Colon (tissue), 2 donors: ENCODE data around the gene DIABLO.
A peak's percentile ranks its signal among the peaks of the same experiment; 100 is the strongest.
"Not testable (repeated sequence)": the region's sequence is repeated elsewhere in the genome, so short reads cannot be mapped to it uniquely, and the experiment has no call there.

Experiments
- FAIRE-seq: peaks from 2 replicates; lab custom pipeline; 2012; peaks lifted over from hg19 to GRCh38; lab: Jason Lieb, UNC
- donor health status: control.
- donor health status: control.

The DIABLO gene

DNA sequence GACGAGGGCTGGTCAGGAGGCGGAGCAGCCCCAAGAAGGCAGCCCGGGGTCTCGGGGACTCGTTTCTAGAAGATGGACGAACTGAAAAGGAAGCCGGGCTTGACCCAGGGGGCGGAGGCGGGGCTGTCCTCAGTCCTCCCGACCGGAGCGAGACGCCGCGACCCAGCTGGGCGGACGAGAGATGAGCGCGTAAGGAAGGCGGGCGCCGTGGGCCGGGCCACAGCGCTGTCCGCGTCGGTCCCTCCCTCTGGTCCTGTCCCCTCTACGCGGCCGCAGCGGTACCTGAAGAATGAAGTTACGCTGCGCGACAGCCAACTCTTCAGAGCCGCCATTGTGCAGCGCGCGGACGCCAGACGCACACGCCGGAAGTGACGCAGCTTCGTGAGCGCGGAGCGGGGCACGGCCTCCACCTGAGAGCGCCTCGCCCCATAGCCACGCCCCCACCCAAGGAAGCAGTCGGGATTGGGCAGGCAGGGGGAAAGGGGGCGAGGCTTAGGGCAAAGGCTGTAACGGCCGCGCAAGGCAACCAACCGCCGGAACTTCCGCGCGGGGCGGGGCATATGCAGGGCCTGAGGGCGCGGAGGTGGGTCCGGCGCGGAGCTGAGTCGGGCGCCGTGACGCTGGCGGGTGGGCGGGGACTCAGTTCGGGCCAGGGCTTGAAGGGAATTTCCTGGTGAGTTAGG is at the start of gene DIABLO:
Gene DIABLO (minus strand): TSS at position 370 of the 683 bp plus-strand sequence. CDS start 38 bp downstream, at position 332.
- peak; percentile 75 for FAIRE-seq

DNA sequence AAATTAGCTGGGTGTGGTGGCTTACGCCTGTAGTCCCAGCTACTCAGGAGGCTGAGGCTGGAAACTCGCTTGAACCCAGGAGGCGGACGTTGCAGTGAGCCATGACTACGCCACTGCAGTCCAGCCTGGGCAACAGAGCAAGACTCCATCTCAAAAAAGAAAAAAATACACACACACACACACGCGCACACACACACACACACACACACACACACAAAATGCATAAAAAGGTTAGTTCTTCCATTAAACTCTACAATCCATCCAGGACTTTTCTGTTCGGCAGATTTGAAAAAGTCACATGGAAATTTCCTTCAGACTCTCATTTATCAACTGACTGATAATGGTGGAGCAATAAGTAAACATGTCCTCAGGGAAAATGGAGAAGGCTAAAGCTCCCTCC is 49.6 kb upstream of the DIABLO start:
- no peak for FAIRE-seq

DNA sequence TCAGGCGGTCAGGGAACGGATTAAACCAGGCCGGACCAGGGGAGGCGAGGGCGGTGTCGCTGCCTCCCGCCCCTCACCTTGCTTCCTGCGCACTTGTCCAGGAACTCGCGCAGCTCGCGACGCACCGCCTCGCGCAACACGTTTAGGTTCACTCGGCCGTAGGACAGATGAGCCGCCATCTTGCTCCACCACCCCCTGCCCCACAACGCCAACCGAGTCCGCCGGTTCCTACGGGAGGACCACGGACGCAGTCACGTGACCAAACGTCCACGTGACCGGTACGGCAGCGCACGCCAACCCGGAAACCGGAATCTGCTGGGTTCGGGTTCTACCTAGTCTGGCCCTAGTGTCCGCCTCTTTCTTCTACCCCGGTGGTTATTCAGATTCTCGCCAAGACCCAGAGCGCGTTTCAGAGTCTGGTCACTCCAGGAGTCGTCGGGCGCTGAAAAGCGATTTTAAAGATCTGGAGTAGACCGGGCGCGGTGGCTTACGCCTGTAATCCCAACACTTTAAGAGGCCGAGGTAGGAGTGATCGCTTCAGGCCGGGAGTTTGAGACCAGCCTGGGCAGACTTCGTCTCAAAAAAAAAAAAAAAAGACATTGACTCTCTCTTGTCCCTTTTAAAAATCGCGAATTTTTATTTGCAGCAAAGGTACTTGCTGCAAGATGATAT is 40.5 kb upstream of the DIABLO start, which contains the start of gene VPS33A:
Gene VPS33A (minus strand): TSS at position 265 of the 672 bp plus-strand sequence. CDS start 86 bp downstream, at position 179.
- FAIRE-seq = no peak

DNA sequence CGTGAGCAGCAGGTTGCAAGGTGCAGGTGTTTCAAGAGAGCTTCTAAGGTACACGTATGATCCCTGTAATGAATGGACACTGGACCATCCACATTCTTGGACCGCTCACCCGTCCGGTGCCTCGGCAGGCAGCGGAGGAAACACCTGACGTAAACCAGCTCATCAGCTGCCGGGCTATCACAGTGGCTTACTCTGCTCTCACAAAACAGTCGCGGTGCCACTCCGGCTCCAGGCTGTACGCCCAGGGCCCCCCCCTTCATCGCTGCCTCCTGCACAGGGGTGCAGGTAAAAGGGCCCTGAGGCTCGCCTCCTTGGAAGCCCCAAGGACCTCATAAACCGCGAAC is 40.0 kb upstream of the DIABLO start:
- FAIRE-seq = no peak

DNA sequence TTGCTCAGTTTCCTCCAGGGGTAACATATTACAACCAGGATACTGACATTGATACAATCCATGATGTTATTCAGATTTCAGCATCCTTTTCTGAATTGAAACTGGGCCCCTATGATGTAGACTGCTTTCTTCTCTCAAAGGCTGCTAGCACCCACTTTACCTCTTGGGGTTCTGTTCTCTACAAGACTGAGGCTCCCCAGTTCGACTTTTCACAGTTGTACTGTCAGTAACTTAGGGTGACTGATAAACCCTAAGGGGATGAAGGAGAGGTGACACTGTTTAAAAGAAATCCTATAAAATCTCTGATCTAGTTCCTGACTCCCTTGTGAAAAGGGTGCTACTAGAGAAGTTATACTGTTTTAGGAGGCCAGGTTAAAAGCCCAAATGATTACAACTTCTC is 39.6 kb upstream of the DIABLO start:
- FAIRE-seq = no peak

DNA sequence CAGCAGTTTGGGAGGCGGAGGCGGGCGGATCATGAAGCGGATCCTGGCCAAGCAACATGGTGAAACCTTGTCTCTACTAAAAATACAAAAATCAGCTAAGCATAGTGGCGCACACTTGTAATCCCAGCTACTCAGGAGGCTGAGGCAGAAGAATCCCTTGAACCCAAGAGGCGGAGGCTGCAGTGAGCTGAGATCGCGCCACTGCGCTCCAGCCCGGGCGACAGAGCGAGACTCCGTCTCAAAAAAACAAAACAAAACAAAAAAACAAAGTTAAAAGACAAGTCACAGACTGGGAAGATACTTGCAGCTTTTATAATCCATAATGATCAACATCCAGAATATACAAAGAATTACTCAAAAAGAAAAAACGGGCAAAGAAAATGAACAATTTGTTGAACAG is 34.9 kb upstream of the DIABLO start:
- FAIRE-seq = not testable (repeated sequence)

DNA sequence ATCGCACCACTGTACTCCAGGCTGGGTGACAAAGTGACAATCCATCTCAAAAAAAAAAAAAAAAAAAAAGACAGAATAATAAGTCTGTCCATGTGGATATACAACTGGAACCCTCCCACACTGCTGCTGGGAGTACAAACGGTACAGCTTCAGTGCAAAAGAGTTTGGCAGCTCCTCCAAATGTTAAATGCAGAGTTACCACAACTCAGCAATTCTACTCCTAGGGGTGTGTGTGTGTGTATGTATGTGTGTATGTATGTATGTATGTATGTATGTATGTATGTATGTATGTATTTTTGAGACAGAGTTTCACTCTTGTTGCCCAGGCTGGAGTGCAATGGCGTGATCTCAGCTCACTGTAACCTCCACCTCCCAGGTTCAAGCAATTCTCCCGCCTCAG is 33.1 kb upstream of the DIABLO start:
- FAIRE-seq = not testable (repeated sequence)

DNA sequence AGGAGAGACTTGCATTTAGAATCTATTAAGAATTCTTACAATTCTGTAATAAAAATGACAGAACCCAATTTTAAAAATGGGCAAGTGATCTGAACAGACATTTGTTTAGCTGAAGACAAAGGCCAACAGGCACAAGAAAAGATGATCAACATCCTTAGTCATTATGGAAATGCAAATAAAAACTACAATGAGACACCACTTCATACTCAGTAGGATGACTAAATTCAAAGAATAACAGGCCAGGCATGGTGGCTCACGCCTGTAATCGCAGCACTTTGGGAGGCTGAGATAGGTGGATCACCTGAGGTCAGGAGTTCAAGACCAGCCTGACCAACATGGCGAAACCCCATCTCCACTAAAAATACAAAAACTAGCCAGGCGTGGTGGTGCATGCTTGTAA is 32.6 kb upstream of the DIABLO start:
- not testable (repeated sequence) for FAIRE-seq

DNA sequence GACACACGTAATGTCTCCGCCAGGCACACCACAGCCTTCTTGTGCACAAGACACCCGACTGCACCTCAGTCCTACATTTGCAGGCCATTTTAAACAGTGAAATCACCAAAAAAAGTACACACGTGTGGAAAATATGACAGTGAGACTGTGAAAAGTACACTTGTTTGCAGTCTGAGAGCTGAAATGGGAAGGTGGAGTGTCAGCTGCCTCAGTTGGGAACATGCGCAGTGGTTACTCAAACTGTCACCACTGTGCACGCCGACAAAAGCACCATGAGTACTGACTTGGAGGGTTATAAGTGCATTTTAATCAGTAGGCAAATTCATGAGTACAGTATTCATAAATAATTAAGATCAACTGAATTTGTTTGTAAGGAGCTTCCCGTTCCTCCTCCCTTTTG is 24.7 kb upstream of the DIABLO start:
- FAIRE-seq = no peak

DNA sequence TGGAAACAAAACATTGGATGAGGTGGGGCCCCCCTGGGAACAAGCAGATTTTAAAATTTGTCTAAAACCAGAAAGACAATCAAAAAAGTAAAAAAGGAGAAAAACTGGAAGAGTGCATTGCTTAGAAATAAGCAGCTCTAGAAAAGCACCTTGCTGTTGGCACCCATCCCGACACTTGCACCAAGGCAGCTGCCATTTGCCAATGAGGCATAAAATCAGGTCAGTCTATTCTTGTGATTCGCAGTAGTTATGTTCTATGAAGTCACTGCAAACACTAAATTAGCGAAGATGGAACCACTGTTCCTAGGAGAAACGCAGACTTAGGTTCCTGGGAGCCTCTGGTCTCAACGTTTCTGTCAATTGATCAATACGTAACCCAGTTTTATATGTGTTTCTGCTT is 24.2 kb upstream of the DIABLO start:
- FAIRE-seq = no peak

DNA sequence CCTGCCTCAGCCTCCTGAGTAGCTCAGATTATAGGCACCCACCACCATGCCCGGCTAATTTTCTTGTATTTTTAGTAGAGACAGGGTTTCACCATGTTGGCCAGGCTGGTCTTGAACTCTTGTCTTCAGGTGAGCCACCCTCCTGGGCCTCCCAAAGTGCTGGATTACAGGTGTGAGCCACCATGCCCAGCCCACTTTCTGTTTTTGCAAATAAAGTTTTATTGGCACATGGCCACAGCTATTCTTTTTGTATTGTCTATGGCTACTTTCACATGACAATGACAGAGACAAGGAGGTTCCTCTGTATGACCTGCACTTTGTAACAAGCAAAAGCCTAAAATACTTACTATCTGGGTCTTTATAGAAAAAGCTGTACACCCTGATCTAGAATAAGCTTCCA is 19.7 kb upstream of the DIABLO start:
- no peak for FAIRE-seq

DNA sequence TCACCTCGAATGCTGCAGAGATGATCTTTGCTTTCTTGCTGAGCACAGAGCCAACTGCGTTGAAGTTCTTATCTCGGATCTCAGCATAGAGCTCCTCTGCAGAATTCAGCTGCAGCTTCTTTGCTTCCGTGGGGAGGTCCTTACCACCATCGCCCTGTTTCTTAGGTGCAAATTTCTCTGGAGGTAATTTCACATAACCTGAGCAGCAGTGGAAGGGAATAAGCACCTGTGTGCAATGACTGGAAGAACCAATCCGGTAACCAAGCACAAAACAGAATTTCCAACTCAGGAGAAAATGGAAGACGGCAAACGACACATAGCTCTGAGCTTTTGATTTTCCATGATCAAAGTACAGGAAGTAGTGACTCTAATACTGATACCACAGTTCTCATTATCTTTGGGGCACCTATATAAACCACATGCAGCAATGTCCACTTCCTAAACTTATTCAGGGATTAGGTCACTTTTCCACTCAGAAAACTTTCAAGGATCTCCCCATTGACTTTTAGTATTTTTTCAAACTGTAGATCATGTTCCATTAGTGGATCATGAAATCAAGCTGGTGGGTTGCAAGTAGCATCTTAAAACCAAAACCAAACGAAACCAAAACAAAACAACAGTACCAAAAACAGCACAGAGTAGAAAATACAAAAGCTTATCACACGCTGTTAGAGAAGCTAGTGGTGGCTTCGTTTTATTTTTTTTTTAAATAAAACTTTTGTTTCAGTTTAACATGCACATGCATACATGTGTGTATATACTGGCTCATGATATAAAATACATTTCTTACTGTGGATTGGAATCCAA is 18.9 kb upstream of the DIABLO start:
- FAIRE-seq = no peak

DNA sequence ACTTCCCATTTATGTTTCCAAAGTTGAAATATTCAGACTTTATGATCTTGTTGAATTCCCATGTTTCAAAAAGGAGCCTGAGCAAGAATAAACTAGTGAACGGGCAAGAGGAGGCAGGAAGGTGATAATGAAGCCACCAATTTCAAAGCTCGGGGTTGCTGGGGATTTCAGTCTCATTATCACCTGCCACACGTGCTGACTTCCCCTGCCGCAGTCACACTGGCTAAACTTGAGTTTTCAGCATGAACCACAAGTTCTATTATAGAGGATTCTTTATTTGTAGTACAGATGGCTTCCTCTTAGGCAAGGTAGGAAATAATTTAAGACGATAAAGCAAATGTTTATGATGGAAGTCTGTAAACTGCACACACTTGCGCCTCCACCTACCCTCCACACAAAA is 18.1 kb upstream of the DIABLO start:
- FAIRE-seq = no peak

DNA sequence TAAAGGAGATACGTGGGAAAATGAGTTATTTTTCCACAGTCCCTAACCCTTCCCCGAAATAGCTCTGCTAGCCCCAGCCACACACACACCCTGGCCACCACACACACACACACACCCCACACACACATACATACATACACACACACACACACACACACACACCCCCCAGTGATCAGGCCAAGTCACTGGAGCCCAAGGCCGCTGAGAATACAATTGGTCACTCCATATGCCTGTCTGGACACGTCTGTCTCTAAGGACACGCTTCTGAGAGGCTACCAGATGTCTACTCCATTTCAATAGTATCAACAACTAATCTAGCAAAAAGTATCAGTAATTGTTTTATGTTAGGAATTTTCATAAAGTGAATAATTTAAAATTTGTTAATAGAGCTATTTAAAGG is 13.0 kb upstream of the DIABLO start:
- FAIRE-seq = no peak

DNA sequence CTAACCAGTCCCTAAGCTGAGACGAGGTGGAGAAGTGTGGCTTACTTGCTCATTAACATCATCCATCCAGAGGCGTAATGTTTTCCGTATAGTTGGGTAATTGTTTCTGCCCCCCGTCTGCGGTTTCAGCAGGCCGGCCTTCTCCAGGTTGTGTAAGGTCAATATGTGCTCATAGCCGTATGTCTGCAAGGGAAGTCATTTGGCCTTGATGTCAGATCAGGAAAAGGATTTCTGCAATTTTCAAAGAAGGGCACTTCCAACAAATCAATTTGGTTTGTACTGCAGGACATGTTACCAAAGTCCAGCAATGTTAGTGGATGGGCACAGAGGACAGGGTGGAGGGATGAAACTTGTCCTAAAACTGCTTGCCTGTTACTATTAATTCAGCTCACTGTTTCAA is 9.9 kb upstream of the DIABLO start:
- FAIRE-seq = no peak

DNA sequence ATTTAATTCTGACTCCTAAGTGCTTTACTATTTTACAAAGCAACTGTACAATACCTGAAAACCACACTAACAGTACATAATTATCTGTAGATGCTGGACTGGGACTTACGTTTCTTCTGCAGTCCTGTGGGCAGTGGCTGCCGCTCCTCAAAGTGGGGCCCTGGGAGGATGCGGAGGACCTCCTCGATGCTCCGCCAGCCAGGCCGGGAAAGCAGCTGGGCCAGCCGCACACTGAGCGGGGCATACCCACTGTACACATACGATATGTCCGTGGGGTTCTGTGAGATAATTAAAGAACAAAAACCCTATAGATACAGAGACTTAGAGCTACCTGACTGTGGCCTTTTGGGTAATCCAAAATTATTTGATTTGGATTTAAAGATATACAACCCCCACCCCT is 6.8 kb upstream of the DIABLO start:
- no peak for FAIRE-seq

DNA sequence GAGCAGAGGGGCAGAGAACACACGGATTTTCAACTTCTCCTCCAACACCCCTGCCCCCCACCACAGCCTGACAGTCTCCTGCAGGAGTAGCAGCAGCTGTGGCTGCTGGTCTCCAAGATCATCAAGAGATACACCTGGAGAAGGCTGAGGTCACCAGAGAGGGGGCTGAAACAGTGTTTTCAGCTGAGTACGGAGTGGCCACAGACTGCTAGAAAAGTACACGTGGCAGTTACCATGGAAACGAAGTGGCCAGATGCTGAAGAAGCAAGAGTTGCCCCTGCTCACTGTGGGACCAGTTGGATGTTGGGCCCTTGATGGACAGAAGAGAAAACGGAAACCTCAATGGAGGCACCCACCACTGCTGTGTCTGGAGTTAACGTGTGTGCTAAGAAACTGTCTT is 4.9 kb upstream of the DIABLO start:
- no peak for FAIRE-seq

DNA sequence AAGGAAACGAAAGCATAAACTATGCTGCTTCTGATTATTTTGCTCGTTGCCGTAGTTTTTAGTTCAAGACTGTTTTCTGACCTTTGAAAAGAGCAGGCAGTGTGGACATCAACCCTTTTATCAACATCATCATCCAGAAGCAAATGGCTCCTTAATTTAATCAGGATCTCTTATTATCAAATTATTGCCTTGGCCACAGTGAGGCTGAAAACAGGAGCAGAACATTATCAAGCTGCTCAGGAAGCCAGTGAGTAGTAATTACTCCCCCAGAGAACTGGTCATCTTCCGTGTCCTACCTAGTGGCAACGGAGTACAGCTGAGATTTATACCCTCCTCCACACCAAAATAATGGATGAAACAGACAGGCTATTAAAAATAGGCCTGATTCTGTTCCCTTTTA is 2.2 kb upstream of the DIABLO start:
- no peak for FAIRE-seq

DNA sequence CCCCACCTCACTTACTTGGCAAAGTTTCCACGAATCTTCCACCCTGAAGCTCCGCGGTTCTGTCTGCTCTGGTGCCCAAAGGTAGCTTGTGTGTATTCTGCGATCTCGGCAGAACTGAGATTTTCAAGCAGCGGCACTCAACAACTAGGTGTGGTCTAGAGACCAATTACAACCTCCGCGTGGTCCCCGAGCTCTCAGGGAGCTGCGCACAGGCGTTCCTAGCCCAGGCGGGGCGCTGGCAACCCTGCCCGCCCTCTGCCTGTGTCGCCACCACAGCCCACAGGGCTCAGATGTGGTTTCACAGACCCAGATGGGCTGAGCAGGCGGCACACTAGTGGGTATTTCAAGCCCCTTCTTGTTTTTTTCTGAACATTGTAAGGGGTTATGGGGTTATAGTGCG is 1.5 kb upstream of the DIABLO start:
- FAIRE-seq = no peak

DNA sequence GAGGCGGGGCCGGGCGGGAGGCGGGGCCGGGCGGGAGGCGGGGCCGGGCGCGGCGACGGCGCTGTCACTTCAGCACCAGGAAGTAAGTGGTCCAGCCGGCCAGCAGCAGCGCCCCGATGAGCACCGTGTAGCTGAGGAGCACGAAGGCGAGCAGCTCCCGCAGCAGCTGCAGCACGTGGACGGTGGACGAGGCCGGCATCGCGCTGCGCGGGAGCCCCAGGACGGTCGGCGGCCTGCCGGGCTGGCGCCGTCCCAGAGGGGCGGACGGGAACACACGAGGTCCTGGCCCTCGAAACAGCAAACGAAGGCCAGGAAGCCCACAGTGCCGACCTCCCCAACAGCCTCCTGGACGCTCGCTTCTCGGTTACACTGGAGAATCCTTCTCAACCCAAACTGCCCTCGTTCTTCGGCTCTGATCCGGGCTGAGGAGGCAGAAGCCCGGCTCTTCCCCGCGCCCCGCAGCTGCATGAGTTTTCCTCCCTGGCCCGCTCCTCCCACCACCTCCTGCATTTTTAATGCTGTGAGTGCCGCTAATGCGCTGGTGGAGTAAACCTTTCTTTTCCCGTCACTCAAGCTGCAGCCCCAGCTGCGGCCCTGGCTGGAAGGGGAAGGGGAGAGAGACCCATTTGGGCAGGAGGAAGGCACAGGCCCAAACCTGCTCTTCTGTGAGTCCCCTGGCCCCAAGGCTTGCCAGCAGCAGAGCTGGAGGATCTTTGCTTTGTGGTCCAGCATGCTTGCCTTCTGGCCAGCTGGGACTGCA is 694 bp upstream of the DIABLO start:
- FAIRE-seq = no peak

DNA sequence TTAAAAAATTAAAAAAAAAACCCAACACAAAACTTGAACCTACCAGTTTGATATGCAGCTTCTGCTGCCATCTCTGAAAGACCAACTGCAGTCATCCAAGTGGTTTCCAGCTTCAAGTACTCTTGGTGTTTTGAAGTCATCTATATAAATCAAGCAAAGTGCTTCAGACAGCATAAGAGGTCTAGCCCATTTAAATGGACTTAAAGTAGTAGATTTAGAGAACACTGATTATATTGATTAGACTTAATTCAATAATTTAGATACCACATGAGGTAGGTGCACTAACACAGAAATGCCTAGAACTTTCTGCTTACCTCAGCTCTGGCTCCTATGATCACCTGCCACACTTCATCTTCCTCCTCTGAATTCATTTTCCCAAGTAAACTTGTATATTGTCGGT is 9.4 kb downstream of the DIABLO start:
- FAIRE-seq = no peak

DNA sequence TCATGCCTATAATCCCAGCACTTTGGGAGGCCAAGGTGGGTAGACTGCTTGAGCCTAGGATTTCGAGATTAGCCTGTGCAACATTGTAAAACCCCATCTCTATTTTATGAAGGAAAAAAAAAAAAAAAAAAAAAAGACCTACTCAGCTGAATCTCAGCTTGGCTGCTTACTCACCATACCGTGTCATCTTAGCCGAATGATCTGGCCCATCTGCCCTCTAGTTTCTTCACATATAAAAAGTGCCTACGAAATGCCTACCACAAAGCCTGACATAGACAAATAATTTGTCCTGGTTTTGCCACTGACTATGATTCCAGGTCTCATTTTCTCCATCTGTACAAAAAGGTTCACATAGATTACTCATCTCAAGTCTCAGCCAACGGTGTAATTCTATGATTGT is 10.1 kb downstream of the DIABLO start:
- no peak for FAIRE-seq
